H1 (cell line): ENCODE measurements around the gene HORMAD2. TPM values are rescaled to one million over a fixed set of nuclear protein-coding genes. Genes with fewer than 3 reads are reported as not detected.

Experiments used
- CTCF ChIA-PET: fragments of 300-600 bp; sonication (Branson Sonifier 250); formaldehyde crosslinking; loops from one replicate; lab custom pipeline; 2021; ENCODE audit not compliant: partially characterized antibody; lab: Charles Lee
- POLR2A ChIA-PET: fragments of 300-600 bp; sonication (Branson Sonifier 250); formaldehyde crosslinking; loops from one replicate; lab custom pipeline; 2021; ENCODE audit warnings: inconsistent platforms; ENCODE audit not compliant: partially characterized antibody; lab: Charles Lee
- DNase-seq, 2 experiments: peaks; one replicate each; pipeline versions ENCODE4 v3.0.0 to v3.0.0-alpha.2; 2010 to 2022; ENCODE audit warnings: low spot score in 2 of 2, low read depth in 1 of 2, mixed read lengths in 1 of 2
- FAIRE-seq: peaks from 2 replicates; lab custom pipeline; 2011; peaks lifted over from hg19 to GRCh38; lab: Jason Lieb, UNC
- H2AFZ ChIP-seq: 2 replicates; pipeline ENCODE4 v1.8.1; 2012; ENCODE audit warnings: low read length, inconsistent platforms
- H2AK5ac ChIP-seq: 2 replicates; pipeline ENCODE4 v1.6.1; 2013; ENCODE audit warnings: low read depth, low read length
- H2BK120ac ChIP-seq: replicated peaks from 2 replicates; pipeline ENCODE3; 2013; ENCODE audit warnings: low read depth, low read length, inconsistent platforms
- H2BK12ac ChIP-seq: 2 replicates; pipeline ENCODE4 v1.6.1; 2013; ENCODE audit warnings: low read depth, low read length
- H2BK15ac ChIP-seq: 2 replicates; pipeline ENCODE4 v1.6.1; 2013; ENCODE audit warnings: low read length
- H2BK20ac ChIP-seq: 2 replicates; pipeline ENCODE4 v1.6.1; 2013; ENCODE audit warnings: low read length
- H2BK5ac ChIP-seq: 2 replicates; pipeline ENCODE4 v1.6.1; 2013; ENCODE audit warnings: low read depth, low read length
- H3K14ac ChIP-seq: 2 replicates; pipeline ENCODE4 v1.6.1; 2013; ENCODE audit warnings: inconsistent platforms; ENCODE audit not compliant: insufficient read length
- H3K18ac ChIP-seq: 2 replicates; pipeline ENCODE4 v1.6.1; 2013; ENCODE audit warnings: low read length; ENCODE audit errors: extremely low read depth
- H3K23ac ChIP-seq: 2 replicates; pipeline ENCODE4 v1.6.1; 2013; ENCODE audit warnings: inconsistent platforms; ENCODE audit not compliant: insufficient read length
- H3K23me2 ChIP-seq: 2 replicates; pipeline ENCODE4 v1.6.1; 2013; ENCODE audit warnings: low read depth, low read length
- H3K27ac ChIP-seq: 2 replicates; pipeline ENCODE4 v1.6.1; 2011; ENCODE audit warnings: low read depth, low read length, inconsistent platforms
- H3K27me3 ChIP-seq, 4 experiments: replicated peaks in 1 of 4; 1 replicate in 1 of 4; 2 replicates in 3 of 4; pipeline versions ENCODE4 v1.6.1 to v1.8.1; 2011 to 2013; ENCODE audit warnings: low read length in 3 of 4, mild to moderate bottlenecking in 3 of 4, inconsistent platforms in 2 of 4, mixed read lengths in 2 of 4, moderate library complexity in 1 of 4; ENCODE audit not compliant: control insufficient read depth in 3 of 4, insufficient read depth in 3 of 4; ENCODE audit errors: extremely low read depth in 1 of 4
- H3K36me3 ChIP-seq, 4 experiments: 2 replicates each; pipeline versions ENCODE4 v1.6.1 to v1.8.1; 2011 to 2013; ENCODE audit warnings: mild to moderate bottlenecking in 4 of 4, low read length in 3 of 4, moderate library complexity in 2 of 4, control low read depth in 1 of 4, inconsistent platforms in 1 of 4; ENCODE audit not compliant: insufficient read depth in 4 of 4, control insufficient read depth in 2 of 4
- H3K4ac ChIP-seq: replicated peaks from 2 replicates; pipeline ENCODE3; 2013; ENCODE audit warnings: low read length, low read depth, mixed read lengths, inconsistent platforms; ENCODE audit not compliant: insufficient read length
- H3K4me1 ChIP-seq, 4 experiments: replicated peaks in 1 of 4; 1 replicate in 1 of 4; 2 replicates in 3 of 4; pipeline versions ENCODE4 v1.6.1 to v1.8.1; 2011 to 2013; ENCODE audit warnings: low read length in 3 of 4, inconsistent platforms in 2 of 4, mixed read lengths in 1 of 4; ENCODE audit not compliant: insufficient read depth in 4 of 4, control insufficient read depth in 3 of 4
- H3K4me2 ChIP-seq, 2 experiments: 2 replicates each; pipeline versions ENCODE4 v1.6.1 to v1.8.1; 2011 to 2013; ENCODE audit warnings: low read depth in 2 of 2, low read length in 2 of 2, control low read depth in 1 of 2, inconsistent platforms in 1 of 2, mild to moderate bottlenecking in 1 of 2; ENCODE audit not compliant: insufficient read depth in 1 of 2
- H3K4me3 ChIP-seq, 4 experiments: fragments of 200-600, 300-600 bp in 1 of 4; sonication (generic), shearing (Covaris generic), sonication (Bioruptor Twin) in 1 of 4; 2 replicates each; pipeline versions ENCODE4 v1.5.1 to v1.8.1; 2011 to 2016; ENCODE audit warnings: low read length in 4 of 4, low read depth in 3 of 4, control low read depth in 2 of 4, inconsistent platforms in 2 of 4, mild to moderate bottlenecking in 2 of 4, mixed read lengths in 1 of 4, moderate library complexity in 1 of 4; ENCODE audit not compliant: insufficient read depth in 2 of 4; ENCODE audit errors: extremely low read depth in 1 of 4
- H3K56ac ChIP-seq: replicated peaks from 2 replicates; pipeline ENCODE3; 2013; ENCODE audit warnings: low read depth, mild to moderate bottlenecking, mixed read lengths, low read length, inconsistent platforms; ENCODE audit not compliant: insufficient read length
- H3K79me1 ChIP-seq: 2 replicates; pipeline ENCODE4 v1.6.1; 2013; ENCODE audit warnings: low read depth, low read length, control low read depth
- H3K79me2 ChIP-seq, 2 experiments: 2 replicates each; pipeline versions ENCODE4 v1.6.1 to v1.8.1; 2012 to 2013; ENCODE audit warnings: low read length in 2 of 2, mild to moderate bottlenecking in 2 of 2, inconsistent platforms in 1 of 2; ENCODE audit not compliant: insufficient read depth in 2 of 2, control insufficient read depth in 1 of 2
- H3K9ac ChIP-seq, 4 experiments: replicated peaks in 1 of 4; 1 replicate in 1 of 4; 2 replicates in 3 of 4; pipeline versions ENCODE4 v1.6.1 to v1.8.1; 2011 to 2013; ENCODE audit warnings: low read depth in 3 of 4, low read length in 3 of 4, control low read depth in 2 of 4, mild to moderate bottlenecking in 2 of 4, moderate library complexity in 2 of 4, inconsistent platforms in 1 of 4; ENCODE audit errors: extremely low read depth in 1 of 4
- H3K9me3 ChIP-seq, 2 experiments: 2 replicates each; pipeline versions ENCODE4 v1.6.1 to v1.8.1; 2012 to 2013; ENCODE audit warnings: mild to moderate bottlenecking in 2 of 2, moderate library complexity in 2 of 2, control low read depth in 1 of 2, inconsistent platforms in 1 of 2, low read depth in 1 of 2, low read length in 1 of 2, mixed read lengths in 1 of 2; ENCODE audit not compliant: insufficient read depth in 2 of 2
- H4K20me1 ChIP-seq, 2 experiments: replicated peaks in 1 of 2; 2 replicates each; pipeline versions ENCODE3 to v1.8.1; 2011 to 2013; ENCODE audit warnings: inconsistent platforms in 2 of 2, low read length in 2 of 2, mild to moderate bottlenecking in 1 of 2; ENCODE audit not compliant: insufficient read depth in 2 of 2, control insufficient read depth in 1 of 2
- H4K5ac ChIP-seq: 2 replicates; pipeline ENCODE4 v1.6.1; 2013; ENCODE audit warnings: low read length, low read depth, mixed read lengths, inconsistent platforms; ENCODE audit not compliant: insufficient read length
- H4K8ac ChIP-seq: 2 replicates; pipeline ENCODE4 v1.8.0; 2013; ENCODE audit warnings: mild to moderate bottlenecking, moderate library complexity, low read length, inconsistent platforms; ENCODE audit not compliant: insufficient read depth; ENCODE audit errors: extremely low read depth
- H4K91ac ChIP-seq: replicated peaks from 2 replicates; pipeline ENCODE3; 2013; ENCODE audit warnings: low read length, mixed read lengths, inconsistent platforms; ENCODE audit not compliant: insufficient read length
- KDM5A ChIP-seq: fragments of 200-600 bp; IDR thresholded peaks from 2 replicates; pipeline ENCODE4 v1.7.1; 2012; ENCODE audit warnings: mild to moderate bottlenecking, low read length, inconsistent platforms, mixed read lengths
- PHF8 ChIP-seq: fragments of 200-600 bp; sonication (generic); conservative IDR thresholded peaks from 2 replicates; pipeline ENCODE4 v1.7.1; 2012; ENCODE audit warnings: low read depth, mild to moderate bottlenecking, inconsistent platforms, low read length, moderate library complexity
- RAD21 ChIP-seq, 2 experiments: IDR thresholded peaks in 1 of 2; conservative IDR thresholded peaks in 1 of 2; 2 replicates each; pipeline ENCODE4 v1.6.1; 2011; ENCODE audit warnings: low read depth in 2 of 2, low read length in 2 of 2, improper control_type of control experiment in 1 of 2, inconsistent platforms in 1 of 2, mild to moderate bottlenecking in 1 of 2, moderate library complexity in 1 of 2
- SUZ12 ChIP-seq: fragments of 200-600 bp; sonication (generic); IDR thresholded peaks from 2 replicates; pipeline ENCODE4 v1.6.1; 2012; ENCODE audit warnings: mild to moderate bottlenecking, inconsistent platforms, low read length, moderate library complexity, mixed read lengths
- WGBS, 2 experiments: shearing (Covaris generic) in 1 of 2; methylation state at CpG; one replicate each; pipeline versions ENCODE4 v1.1.6 to v1.1.7; 2013 to 2015; ENCODE audit warnings: low lambda C conversion rate in 2 of 2, mixed read lengths in 2 of 2, inconsistent platforms in 1 of 2, low coverage in 1 of 2, missing lambda C conversion rate in 1 of 2; ENCODE audit not compliant: insufficient replicate concordance in 2 of 2, insufficient coverage in 1 of 2, insufficient read length in 1 of 2; ENCODE audit errors: extremely low coverage in 1 of 2, missing lambda C conversion rate in 1 of 2; 5-methylcytosine and 5-hydroxymethylcytosine counted together
- polyA plus RNA-seq, 7 experiments: library from polyadenylated mRNA; depleted of rRNA in 3 of 7; stranded (reverse) in 5 of 7; unstranded in 2 of 7; fragments of >200 nt in 5 of 7; fragments of 200-250 nt in 2 of 7; gene quantifications; 1 replicate in 5 of 7; 2 replicates in 1 of 7; 4 replicates in 1 of 7; pipeline versions ENCODE4 v1.2.1 to v1.2.3, GENCODE V29; 2011 to 2013; ENCODE audit warnings: missing spikeins in 2 of 7, mixed read lengths in 2 of 7
- total RNA-seq: library from RNA; stranded (reverse); fragmentation: NEBNext Ultra II Directional; extraction: Animal tissue kit (Norgen Biotek cat#: 25700); gene quantifications from 2 replicates; pipeline ENCODE4 v1.2.1, GENCODE V29; 2021
- TF ChIP-seq, protein P1 (sequence below), 3 experiments: IDR thresholded peaks; 1 replicate in 2 of 3; 2 replicates in 1 of 3; pipeline versions ENCODE4 v1.5.1 to v1.6.1; 2011; ENCODE audit warnings: low read length in 3 of 3, mild to moderate bottlenecking in 3 of 3, inconsistent platforms in 2 of 3, low read depth in 1 of 3, moderate library complexity in 1 of 3; ENCODE audit not compliant: insufficient read depth in 1 of 3; ENCODE audit errors: control extremely low read depth in 1 of 3
- TF ChIP-seq, protein P2 (sequence below): IDR thresholded peaks from 2 replicates; pipeline ENCODE4 v1.6.1; 2011; ENCODE audit warnings: low read length, improper control_type of control experiment

HORMAD2 gene
- total and polyA plus RNA-seq, 2 of the 8 experiments (the other 6 are each of a cell fraction or from before 2014, with no cell fraction given): 0.03 TPM; not detected in 1

DNA sequence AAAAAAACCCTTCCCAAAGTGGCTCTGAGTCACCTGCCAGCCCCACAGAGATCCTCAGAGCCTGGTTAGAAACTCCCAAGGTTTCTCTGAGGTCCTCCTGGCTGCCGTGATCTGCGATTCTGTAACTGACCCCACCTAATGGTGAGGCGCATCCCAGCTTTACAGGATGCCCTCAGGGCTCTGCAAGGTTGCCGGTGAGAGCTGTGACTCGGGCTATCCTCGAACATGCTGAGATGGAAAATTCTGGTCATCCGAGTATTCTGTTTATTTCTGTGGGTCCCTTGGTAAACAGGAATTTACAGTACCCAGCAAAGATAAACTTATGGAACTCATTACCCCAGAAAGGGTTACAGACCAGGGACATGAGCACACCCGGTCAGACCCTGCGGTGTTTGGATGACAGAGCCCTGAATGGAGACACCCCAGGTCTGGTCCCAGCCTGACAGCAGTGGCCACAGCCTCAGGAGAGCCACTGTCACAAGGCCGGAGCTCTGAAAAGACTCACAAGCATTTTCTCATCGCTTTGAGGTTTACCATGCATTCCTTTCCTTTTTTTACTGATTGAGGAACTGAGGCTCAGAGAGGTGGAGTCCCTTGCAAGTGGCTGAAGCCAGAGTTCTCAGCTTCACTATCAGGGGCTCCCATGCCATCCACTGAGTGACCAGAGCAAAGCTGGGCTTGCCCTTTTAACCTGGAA, 144.0 kb downstream of the HORMAD2 start:
- Histone ChIP-seq H4K8ac (no peak overlapping the region), H3K23me2 (no peaks in the 10 kb centered on the region; the same call in none of the 2 replicates), H2BK120ac (no peak overlapping the region), H3K4me1 (peaks cover 0 to 6% (median 5%) of the 10 kb centered on the region in 4 experiments; a peak in 5 of 7 replicates), H3K14ac (no peak overlapping the region), H3K23ac (no peak overlapping the region), H3K79me2 (no peaks in the 10 kb centered on the region), H3K56ac (no peak overlapping the region), H3K79me1 (no peaks in the 10 kb centered on the region; the same call in 1 of the 2 replicates), H2BK20ac (no peak overlapping the region), H3K18ac (no peak overlapping the region; the same call in 1 of the 2 replicates), H2AK5ac (no peak overlapping the region), H3K9ac (no peak overlapping the region; a peak in 1 of 7 replicates), H3K9me3 (no peaks in the 10 kb centered on the region), H2BK12ac (no peak overlapping the region), H3K4me3 (no peak overlapping the region), H2BK15ac (no peak overlapping the region; the same call in 1 of the 2 replicates), H3K4me2 (no peak overlapping the region), H4K5ac (no peak overlapping the region), H2AFZ (no peak overlapping the region), H3K36me3 (no peaks in the 10 kb centered on the region), H3K27me3 (peaks cover 0 to 3% (median 0%) of the 10 kb centered on the region in 4 experiments; a peak in 1 of 7 replicates), H4K20me1 (peaks cover 0 to 2% of the 10 kb centered on the region in 2 experiments), H2BK5ac (no peak overlapping the region), H3K27ac (no peak overlapping the region), H3K4ac (no peak overlapping the region), H4K91ac (no peak overlapping the region)
- DNase-seq: no peak
- ChIA-PET POLR2A (interaction anchor here (1.0 to 1.3 kb wide), 3 partner anchors 9 to 13 kb away, joined by 3 read pairs; no protein-coding TSS in a partner anchor), CTCF (interaction anchor here (0.5 to 2.0 kb wide), 9 partner anchors 16 to 1112 kb away, joined by 3 to 6 read pairs (median 4); no protein-coding TSS in a partner anchor)
- TF ChIP-seq PHF8: no peak
- TF ChIP-seq, protein P1, sequence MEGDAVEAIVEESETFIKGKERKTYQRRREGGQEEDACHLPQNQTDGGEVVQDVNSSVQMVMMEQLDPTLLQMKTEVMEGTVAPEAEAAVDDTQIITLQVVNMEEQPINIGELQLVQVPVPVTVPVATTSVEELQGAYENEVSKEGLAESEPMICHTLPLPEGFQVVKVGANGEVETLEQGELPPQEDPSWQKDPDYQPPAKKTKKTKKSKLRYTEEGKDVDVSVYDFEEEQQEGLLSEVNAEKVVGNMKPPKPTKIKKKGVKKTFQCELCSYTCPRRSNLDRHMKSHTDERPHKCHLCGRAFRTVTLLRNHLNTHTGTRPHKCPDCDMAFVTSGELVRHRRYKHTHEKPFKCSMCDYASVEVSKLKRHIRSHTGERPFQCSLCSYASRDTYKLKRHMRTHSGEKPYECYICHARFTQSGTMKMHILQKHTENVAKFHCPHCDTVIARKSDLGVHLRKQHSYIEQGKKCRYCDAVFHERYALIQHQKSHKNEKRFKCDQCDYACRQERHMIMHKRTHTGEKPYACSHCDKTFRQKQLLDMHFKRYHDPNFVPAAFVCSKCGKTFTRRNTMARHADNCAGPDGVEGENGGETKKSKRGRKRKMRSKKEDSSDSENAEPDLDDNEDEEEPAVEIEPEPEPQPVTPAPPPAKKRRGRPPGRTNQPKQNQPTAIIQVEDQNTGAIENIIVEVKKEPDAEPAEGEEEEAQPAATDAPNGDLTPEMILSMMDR (IDR thresholded peaks at IDR 0.05; ENCODE audit: control extremely low read depth in 1 of 3, insufficient read depth in 1 of 3, low read depth in 1 of 3, low read length in 3 of 3): peak in 1 of 3 experiments; percentile 9; a peak in 1 of 4 replicates
- no peak for TF ChIP-seq KDM5A
- TF ChIP-seq RAD21 (IDR thresholded peaks at IDR 0.05 in 1 of 2, conservative IDR thresholded peaks at IDR 0.05 in 1 of 2; ENCODE audit: low read depth in 2 of 2, low read length in 2 of 2): 0 out of 4 replicates have a peak, but pooled peaks have one; percentile 2 to 12
- TF ChIP-seq SUZ12: no peak
- TF ChIP-seq, protein P2, sequence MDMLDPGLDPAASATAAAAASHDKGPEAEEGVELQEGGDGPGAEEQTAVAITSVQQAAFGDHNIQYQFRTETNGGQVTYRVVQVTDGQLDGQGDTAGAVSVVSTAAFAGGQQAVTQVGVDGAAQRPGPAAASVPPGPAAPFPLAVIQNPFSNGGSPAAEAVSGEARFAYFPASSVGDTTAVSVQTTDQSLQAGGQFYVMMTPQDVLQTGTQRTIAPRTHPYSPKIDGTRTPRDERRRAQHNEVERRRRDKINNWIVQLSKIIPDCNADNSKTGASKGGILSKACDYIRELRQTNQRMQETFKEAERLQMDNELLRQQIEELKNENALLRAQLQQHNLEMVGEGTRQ: no peak
- WGBS, 2 experiments: 83% methylated on average over 11 of the region's 11 CpGs; no CpG with 5 or more reads in 1 of the 2 experiments
- no peak for FAIRE-seq
